Kidney (tissue), 14 donors: Measurements from ENCODE around the gene CCSER1. TPM values are rescaled to one million over a fixed set of nuclear protein-coding genes. Genes with fewer than 3 reads are reported as not detected.

Experiments used
- DNase-seq, 5 donors: peaks; one replicate each; pipeline ENCODE4 v3.0.0-alpha.2; 2013 to 2020
- FAIRE-seq: peaks from 2 replicates; lab custom pipeline; 2012; peaks lifted over from hg19 to GRCh38; lab: Jason Lieb, UNC
- H3K27ac ChIP-seq, 2 donors: one replicate each; pipeline ENCODE4 v1.7.0; 2013; ENCODE audit warnings: low read depth in 2 of 2, low read length in 2 of 2, inconsistent platforms in 1 of 2
- H3K27me3 ChIP-seq: one replicate; pipeline ENCODE4 v1.7.1; 2013; ENCODE audit warnings: low read length, inconsistent platforms; ENCODE audit not compliant: control insufficient read depth, insufficient read depth
- H3K36me3 ChIP-seq, 3 donors: one replicate each; pipeline versions ENCODE4 v1.7.0 to v1.7.1; 2013; ENCODE audit warnings: low read length in 3 of 3, control low read depth in 1 of 3, inconsistent platforms in 1 of 3; ENCODE audit not compliant: insufficient read depth in 3 of 3, control insufficient read depth in 2 of 3
- H3K4me1 ChIP-seq, 3 donors: one replicate each; pipeline versions ENCODE4 v1.7.0 to v1.7.1; 2013; ENCODE audit warnings: low read length in 3 of 3, inconsistent platforms in 1 of 3, low read depth in 1 of 3; ENCODE audit not compliant: control insufficient read depth in 2 of 3, insufficient read depth in 2 of 3
- H3K4me3 ChIP-seq, 3 donors: one replicate each; pipeline versions ENCODE4 v1.7.0 to v1.8.1; 2013; ENCODE audit warnings: low read length in 3 of 3, control low read depth in 1 of 3, inconsistent platforms in 1 of 3
- H3K9ac ChIP-seq, 3 donors: one replicate each; pipeline versions ENCODE4 v1.7.0 to v1.7.1; 2013; ENCODE audit warnings: low read length in 3 of 3, control low read depth in 1 of 3, inconsistent platforms in 1 of 3
- H3K9me3 ChIP-seq, 3 donors: one replicate each; pipeline versions ENCODE4 v1.7.0 to v1.7.1; 2013; ENCODE audit warnings: low read length in 3 of 3, control low read depth in 1 of 3, inconsistent platforms in 1 of 3; ENCODE audit not compliant: control insufficient read depth in 2 of 3, insufficient read depth in 1 of 3
- intact Hi-C: fragments of 100-400 bp; cut with DNase I; formaldehyde crosslinking; loops from one replicate; pipeline ENCODE4 v1.11.1; 2022
- polyA plus RNA-seq: library from polyadenylated mRNA; stranded (reverse); fragments of 350-450 nt; fragmentation: Illumina TruSeq; extraction: RNeasy Lipid Tissue Mini Kit (QIAGEN cat#74804); gene quantifications from one replicate; pipeline ENCODE4 v1.2.3, GENCODE V29; 2014; ENCODE audit warnings: low read depth, low replicate concordance; ENCODE audit not compliant: insufficient read depth
- total RNA-seq: library from RNA; stranded (reverse); fragmentation: NEBNext Ultra II Directional; extraction: Animal tissue kit (Norgen Biotek cat#: 25700); gene quantifications from one replicate; pipeline ENCODE4 v1.2.1, GENCODE V29; 2021
- TF ChIP-seq, protein P1 (sequence below): IDR thresholded peaks from 3 replicates; pipeline ENCODE4 v1.5.1; 2012; ENCODE audit warnings: mild to moderate bottlenecking, moderate library complexity, borderline replicate concordance; ENCODE audit not compliant: insufficient read depth; ENCODE audit errors: extremely low read depth
- donor health status: control.
- donor health status: control.
- donor health status: control.
- donor health status: control.
- donor health status: control.
- donor health status: DM: yes; HTN: yes; CAD: no.
- donor health status: Normal renal cell carcinoma (clear cell type).

The CCSER1 gene
- total and polyA plus RNA-seq, 2 donors from 2014 or later: 4.2 to 26.8 TPM

- no peaks in the 10 kb centered on the region for H3K27me3 ChIP-seq
- H3K27ac ChIP-seq: no peak overlapping the region
- DNase-seq: peak in 2 of 5 donors; percentile 68 to 70
- TF ChIP-seq, protein P1, sequence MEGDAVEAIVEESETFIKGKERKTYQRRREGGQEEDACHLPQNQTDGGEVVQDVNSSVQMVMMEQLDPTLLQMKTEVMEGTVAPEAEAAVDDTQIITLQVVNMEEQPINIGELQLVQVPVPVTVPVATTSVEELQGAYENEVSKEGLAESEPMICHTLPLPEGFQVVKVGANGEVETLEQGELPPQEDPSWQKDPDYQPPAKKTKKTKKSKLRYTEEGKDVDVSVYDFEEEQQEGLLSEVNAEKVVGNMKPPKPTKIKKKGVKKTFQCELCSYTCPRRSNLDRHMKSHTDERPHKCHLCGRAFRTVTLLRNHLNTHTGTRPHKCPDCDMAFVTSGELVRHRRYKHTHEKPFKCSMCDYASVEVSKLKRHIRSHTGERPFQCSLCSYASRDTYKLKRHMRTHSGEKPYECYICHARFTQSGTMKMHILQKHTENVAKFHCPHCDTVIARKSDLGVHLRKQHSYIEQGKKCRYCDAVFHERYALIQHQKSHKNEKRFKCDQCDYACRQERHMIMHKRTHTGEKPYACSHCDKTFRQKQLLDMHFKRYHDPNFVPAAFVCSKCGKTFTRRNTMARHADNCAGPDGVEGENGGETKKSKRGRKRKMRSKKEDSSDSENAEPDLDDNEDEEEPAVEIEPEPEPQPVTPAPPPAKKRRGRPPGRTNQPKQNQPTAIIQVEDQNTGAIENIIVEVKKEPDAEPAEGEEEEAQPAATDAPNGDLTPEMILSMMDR: no peak
- H3K36me3 ChIP-seq: no peaks in the 10 kb centered on the region
- H3K9me3 ChIP-seq: no peaks in the 10 kb centered on the region
- no peak for FAIRE-seq
- no peaks in the 10 kb centered on the region for H3K4me1 ChIP-seq
- H3K9ac ChIP-seq: no peak overlapping the region
- H3K4me3 ChIP-seq: peak overlapping the region in 2 of 3 donors; percentile 2 to 5
- intact Hi-C loops: no loop called here
Measured at GRCh38 chr4:90130076-90130475, 2.9 kb downstream of the CCSER1 start.

DNA sequence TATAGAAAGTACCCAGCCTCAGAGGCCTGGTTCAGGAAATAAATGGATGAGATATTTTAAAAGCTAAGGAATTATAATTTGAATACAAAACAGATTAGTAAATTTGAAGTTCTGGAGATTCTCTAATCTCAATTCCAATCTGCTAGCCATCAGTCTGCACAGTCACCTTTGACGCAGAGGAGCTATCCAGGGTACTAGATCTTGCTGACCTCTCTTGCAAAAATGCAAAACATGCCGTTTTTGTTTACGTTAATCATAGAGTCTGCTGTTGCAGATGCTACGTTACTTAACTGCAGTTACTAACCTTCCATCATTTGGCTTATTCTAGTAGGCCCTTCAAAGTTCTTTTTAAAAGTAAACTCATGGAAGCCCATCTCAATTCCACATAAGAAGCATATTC lies 10.4 kb downstream of the CCSER1 start:
- no peaks in the 10 kb centered on the region for H3K9me3 ChIP-seq
- DNase-seq: peak in 2 of 5 donors; percentile 22 to 29
- H3K36me3 ChIP-seq: no peaks in the 10 kb centered on the region
- H3K27me3 ChIP-seq: no peaks in the 10 kb centered on the region
- intact Hi-C loops: no loop called here
- no peaks in the 10 kb centered on the region for H3K4me1 ChIP-seq
- FAIRE-seq: no peak
- no peak overlapping the region for H3K9ac ChIP-seq
- TF ChIP-seq, protein P1: no peak
- no peak overlapping the region for H3K27ac ChIP-seq
- H3K4me3 ChIP-seq: no peak overlapping the region

DNA sequence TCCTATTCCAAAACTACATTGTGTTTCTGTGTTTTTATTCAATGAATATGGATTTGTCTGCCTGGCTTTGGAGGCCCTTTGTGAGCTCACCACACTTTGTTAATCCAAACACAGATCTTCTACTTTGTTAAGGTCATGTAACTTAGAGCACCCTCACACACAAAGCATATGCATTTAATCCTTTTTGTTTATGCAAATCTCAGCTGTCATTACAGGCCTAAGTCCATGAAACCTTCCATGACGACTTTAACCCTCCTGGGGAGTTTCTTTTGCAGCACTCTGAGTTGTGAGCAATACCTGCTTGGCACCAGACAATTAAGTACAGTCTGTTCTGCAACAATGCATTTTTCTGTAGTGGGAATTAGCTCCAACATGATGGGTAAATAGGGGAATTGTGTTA lies 14.9 kb downstream of the CCSER1 start:
- no peak for FAIRE-seq
- no peaks in the 10 kb centered on the region for H3K36me3 ChIP-seq
- TF ChIP-seq, protein P1: no peak
- H3K27me3 ChIP-seq: no peaks in the 10 kb centered on the region
- DNase-seq: peak in 1 of 5 donors; percentile 10
- no peaks in the 10 kb centered on the region for H3K4me1 ChIP-seq
- H3K9me3 ChIP-seq: no peaks in the 10 kb centered on the region
- intact Hi-C loops: no loop called here
- no peak overlapping the region for H3K27ac ChIP-seq
- no peak overlapping the region for H3K4me3 ChIP-seq
- H3K9ac ChIP-seq: no peak overlapping the region

GRCh38 chr4:90145319-90145718 lies 18.1 kb downstream of the CCSER1 start:
- H3K9ac ChIP-seq: no peak overlapping the region
- TF ChIP-seq, protein P1: no peak

More at GRCh38 chr4:90145319-90145718, 18.1 kb downstream of the CCSER1 start:
- Histone ChIP-seq H3K27me3 (no peaks in the 10 kb centered on the region), H3K36me3 (no peaks in the 10 kb centered on the region), H3K4me1 (no peaks in the 10 kb centered on the region), H3K4me3 (no peak overlapping the region), H3K9me3 (no peaks in the 10 kb centered on the region), H3K27ac (no peak overlapping the region)
- FAIRE-seq (no peak), DNase-seq (no peak)
- intact Hi-C loops: no loop called here
